CD4-positive, alpha-beta T cell treated with Interleukin-12 subunit alpha and Interleukin-12 subunit beta, for 1 hour (primary cell): Measurements from ENCODE around the gene MAD1L1.
A peak's percentile ranks its signal among the peaks of the same experiment; 100 is the strongest.

Experiments used
- DNase-seq: peaks from one replicate; pipeline ENCODE4 v3.0.0-alpha.2; 2020

Gene MAD1L1

DNA sequence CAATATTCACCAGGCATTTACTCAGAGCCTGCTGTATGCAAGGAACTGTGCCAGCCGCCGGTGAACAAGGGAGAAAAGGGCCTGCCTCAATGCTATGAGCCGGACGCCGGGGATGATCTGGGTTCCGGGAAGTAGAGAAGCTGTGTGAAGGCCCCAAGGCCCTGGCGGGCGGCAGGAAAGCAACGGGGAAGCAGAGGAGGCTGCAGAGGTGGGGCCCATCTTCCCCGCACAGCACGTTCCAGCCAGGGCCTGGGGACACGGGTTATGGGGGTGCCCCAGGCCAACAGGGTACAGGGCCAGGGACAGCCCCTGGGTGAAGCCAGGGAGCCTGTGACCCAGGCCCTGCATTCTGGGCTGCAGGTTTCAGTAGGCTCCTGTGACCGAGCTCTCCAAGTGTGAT lies 179.3 kb downstream of the MAD1L1 start:
- DNase-seq: no peak

DNA sequence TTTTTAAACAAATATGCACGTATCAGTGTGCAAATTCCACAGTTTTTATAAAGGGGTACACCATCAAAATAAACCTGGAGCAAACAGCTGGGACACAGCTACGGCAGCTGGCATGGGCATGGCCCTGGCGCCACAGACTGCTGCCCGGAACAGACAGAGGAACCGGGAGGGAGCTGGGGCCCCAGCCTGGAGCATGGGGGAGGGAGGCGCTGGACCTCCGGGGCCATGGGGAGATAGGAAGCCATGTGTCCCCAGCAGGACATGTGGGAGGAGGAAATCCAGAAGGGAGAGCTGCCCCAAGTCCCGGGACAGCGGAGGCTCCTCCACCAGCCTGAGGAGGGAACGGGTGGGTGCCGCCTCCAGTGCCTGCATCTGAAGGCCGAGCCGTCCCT lies 180.1 kb downstream of the MAD1L1 start:
- no peak for DNase-seq

DNA sequence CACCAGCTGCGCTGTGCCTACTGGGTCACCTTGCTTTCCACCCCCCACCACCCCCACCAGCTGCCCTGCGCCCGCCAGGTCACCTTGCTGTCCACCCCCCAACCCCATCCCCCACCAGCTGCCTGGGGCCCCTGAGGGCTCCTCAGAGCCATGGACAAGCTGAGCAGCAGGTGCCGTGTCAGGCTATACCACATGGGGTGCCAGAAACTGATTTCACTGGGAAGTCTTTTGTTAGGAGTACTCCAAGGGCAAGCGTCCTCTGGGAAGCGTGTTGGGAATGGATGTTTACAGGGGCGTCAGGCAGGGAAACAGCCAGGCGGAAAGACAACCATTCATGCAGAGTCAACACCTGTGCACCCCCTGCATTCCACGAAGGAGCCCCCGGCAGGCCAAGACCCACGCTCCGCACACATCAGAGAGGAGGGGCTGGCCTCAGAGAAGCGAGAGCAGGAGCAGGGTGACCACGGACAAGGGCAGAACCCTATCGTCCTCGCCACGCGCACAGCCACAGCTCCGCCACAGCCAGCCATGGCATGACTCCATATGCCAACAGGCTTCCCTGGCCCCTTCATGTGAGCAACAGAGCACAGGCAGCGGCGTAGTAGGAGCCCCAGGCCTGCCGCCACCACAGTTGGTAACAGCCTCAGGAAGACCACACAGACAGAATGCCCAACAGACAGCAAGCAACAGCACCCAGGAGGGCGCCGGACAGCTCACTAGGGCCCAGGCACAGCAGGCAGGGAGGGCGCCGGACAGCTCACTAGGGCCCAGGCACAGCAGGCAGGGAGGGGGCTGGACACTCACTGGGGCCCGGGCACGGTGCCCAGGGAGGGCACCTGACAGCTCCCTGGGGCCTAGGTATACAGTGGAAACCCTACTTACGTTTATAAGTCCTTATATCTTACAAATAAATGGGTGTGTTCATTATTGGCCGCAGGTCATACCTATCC lies 180.8 kb downstream of the MAD1L1 start:
- DNase-seq: no peak

DNA sequence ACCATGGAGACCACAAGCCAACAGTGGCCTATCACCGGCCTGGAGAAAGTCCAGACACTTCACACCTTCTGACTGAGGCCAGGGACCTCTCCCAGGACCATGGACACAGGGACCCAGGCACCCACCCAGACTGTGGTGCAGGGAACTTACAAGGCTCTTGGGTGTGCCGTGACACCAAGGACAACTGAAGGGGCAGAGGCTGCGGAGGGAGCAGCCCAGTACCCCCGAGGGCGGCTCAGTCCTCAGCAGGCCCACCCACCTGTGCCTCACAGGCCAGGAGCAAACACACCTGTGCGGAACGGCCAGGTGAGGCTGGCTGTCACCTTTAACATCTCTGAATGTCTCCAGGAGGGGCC lies 182.3 kb downstream of the MAD1L1 start:
- no peak for DNase-seq

DNA sequence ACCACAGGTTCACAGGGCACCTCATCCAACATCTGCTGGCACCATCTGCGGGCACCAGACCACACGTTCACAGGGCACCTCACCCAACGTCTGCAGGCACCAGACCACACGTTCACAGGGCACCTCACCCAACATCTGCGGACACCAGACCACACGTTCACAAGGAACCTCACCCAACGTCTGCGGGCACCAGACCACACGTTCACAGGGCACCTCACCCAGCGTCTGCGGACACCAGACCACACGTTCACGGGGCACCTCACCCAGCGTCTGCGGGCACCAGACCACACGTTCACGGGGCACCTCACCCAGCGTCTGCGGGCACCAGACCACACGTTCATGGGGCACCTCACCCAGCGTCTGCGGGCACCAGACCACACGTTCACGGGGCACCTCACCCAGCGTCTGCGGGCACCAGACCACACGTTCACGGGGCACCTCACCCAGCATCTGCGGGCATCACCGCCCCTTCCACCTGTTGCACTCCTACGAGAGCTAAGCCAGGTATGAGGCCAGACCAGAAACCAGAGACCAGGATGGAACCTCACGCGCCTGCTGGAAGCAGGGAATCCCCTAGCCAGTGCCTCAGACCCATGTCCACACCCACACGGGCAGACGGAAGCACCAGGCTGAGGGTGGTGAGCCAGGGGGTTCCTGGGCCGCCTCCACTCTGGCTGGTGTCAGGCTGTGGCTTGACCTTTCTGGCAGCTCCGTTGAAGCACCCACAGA lies 182.8 kb downstream of the MAD1L1 start:
- DNase-seq: peak; percentile 29

DNA sequence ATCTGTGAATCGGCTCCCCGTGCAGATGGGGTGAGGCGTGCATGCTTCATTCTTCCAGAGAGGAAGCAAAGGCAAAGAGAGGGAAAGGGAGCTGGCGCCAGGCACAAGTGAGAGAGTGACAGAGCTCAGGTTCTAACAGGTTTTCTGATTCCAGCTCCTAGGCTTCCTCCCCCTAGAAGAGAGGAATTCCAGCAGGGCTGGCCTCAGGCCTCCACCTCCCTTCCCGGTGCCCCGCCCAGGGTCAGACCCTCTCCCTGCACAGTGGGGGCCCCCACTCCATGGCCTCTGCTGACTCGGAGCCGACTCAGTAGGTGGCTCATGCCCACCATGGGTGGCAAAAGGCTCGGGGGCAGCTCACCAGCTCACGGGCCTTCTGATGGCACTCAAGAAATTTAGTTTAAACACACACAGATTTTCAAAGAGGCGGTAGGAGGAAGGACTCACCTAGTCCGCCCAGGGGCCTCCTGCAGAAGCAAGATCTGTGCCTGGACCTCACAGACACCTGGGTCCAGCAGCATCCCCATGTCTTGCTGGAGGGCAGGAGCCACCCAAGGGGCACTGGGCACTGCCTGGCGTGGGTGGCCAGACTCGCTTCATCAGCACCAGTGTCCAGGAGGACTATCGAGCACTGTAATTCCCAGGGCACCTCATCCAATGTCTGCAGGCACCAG lies 183.5 kb downstream of the MAD1L1 start:
- DNase-seq: no peak

DNA sequence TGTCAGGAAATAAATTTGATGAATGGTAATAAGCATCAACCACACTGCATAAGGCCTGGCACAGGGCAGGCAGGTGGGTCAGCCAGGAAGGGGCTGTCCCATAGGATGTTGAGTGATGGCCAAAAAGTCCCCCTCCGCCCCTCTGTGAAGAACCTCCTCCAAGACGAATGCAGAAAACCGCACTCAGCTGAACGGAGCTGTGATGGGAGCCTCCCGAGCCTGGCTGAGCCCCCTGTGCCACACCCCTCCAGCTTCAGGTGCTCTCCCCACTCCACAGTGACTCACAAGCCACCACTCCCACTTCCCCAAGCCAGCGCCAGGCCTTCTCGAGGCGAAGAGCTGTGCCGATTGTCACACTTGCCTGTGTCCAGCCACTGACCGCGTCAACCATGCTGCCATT lies 184.2 kb downstream of the MAD1L1 start:
- DNase-seq: no peak

DNA sequence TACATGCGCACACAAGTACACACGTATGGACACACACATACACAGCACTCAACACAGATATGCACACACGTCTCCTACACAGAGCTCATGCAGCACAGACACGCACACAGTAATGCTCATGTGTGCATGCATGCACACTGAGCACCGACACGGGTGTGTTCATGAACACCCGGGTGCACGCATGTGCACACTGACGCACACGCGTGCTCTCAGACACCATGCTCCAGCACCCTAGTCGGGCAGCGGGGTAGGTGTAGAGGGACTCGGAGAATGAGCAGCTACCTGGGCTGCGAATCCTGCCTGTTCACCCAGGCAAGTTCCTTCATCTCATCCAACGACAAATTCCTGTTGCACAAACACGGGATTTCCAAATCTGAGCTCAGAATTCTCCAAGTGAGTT lies 184.7 kb downstream of the MAD1L1 start:
- DNase-seq: no peak

DNA sequence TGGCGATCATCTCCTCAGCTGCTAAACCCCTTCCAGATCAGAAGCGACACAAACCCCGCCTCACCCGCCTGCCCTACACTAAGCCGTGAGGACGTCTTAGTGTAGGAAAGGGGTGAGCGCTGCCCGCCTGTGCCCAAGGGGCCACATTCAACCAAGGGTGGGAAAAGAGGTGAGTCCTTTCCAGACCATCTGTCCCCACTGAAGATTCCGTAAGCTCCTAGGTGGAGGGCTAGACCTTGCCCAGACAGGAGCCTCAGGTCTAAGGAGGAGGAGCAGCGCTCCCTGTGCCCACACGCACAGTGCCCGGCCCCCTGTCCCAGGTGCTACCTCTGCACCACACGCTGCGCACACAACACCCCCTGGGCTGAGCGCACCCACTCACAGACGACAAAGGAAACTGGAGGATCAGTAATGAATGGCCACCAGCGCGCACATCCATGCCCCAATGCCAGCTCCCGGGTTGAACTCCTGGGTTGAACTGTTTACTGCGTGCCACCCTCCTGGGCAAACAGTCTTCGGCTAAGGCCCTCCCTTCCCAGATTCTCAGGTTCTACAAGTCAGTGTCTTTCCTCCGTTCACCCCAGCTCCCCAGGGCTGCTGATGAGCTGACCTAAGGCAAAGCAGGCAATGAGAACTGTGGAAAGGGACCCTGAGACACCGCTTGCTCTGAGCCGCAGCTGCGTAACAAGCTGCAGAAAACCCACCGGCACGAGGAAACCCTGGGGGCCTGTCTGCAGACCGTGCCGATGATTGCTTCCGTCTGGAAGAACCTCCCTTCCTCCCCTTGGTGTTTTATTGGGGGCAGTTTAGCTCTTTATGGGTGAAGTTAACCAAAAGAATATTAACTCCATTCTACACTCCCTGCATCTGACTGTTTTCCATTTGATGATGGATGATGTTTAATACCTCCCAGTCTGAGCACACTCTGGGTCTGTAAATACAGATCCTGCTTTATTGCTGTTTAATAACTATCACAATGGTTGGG lies 185.9 kb downstream of the MAD1L1 start:
- no peak for DNase-seq

DNA sequence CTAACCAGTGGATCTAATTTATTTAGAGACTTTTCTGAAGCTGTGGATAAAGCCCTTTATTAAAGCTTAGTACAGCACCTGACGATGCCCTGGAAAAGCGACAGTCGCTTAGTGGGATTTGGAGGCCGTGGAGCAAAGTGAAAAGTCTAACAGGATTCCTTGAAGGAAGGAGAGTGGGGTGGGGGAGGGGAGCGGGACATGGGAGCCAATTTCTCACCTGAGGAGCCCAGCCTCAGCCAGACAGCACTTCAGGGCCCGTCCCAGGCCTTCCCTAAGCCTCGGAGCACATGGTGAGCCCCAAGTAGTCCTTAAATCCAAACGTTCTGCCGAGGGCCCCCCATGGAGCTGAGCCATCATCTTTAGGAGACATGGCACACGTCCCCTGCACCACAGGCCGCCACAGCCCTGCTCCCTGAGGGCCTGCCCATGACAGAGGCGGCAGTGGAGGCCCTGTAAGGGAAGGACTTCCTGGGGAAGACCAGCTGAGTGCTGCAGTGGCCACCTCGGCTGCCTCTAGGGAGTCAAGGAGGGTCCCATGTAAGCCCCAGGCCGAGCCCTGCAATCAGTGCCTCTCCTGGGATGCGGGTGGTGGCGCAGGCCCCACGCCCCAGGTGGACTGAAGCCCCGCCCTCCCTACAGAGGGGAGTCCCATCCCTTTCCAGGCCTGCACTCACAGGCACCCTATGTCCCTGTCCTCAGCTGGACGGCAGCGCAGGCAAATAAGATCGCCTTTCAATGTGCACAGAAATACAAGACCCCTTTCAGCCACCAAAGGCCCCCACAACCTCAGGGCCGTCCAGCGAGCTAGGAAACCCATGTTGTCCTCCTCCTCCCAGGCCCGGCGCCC lies 187.0 kb downstream of the MAD1L1 start:
- DNase-seq: no peak

DNA sequence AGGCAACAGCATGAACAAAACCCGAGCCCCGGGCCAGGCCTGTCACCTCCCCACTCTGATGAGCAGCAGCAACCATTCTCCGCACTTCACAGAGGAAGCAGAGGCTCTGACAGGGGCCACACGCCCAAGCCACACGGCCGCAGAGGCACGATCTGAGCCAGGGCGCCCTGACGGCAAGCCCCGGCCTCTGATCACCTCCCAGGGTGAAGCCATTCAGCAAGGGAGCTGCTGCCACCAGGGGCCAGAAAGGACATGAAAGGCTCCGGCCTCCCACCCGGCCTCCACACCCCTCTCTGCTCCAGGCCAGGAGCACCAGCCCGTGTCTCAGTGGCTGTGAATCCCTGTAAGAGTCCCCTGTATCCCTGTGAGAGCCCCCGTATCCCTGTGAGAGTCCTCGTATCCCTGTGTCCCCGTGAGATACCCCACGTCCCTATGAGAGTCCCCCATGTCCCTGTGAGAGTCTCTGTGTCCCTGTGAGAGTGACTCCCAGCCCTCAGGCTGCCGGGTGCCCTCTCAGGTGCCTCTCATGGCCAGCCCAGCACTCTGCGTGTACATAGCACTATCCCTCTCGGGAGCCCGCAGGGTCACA lies 187.8 kb downstream of the MAD1L1 start:
- DNase-seq: no peak

DNA sequence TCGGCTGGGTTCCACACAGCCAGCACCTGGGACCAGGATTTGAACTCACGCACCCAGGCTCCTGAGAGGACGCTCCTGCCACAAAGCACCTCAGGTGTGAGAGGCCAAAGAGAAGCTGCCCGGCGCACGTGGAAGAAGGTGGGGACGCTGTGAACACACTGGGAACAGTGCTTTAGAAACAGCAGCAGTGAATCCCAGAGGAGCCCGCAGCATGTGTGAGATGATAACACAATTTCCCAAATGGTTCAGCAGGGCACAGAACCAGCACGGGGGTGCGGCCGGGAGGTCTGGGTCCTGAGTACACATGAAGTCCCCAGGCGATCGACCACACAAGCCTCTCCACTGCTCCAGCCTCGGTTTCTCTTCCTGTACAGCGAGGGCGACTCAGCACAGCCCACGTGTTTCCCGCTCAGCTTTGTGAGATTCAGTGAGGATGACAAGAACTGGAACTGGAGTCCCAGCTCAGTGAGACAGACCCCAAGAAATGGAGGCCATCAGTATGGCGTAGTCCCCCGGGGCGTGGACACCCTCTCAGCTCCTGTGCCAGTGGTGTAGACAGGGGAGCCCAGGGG lies 188.3 kb downstream of the MAD1L1 start:
- DNase-seq: no peak

DNA sequence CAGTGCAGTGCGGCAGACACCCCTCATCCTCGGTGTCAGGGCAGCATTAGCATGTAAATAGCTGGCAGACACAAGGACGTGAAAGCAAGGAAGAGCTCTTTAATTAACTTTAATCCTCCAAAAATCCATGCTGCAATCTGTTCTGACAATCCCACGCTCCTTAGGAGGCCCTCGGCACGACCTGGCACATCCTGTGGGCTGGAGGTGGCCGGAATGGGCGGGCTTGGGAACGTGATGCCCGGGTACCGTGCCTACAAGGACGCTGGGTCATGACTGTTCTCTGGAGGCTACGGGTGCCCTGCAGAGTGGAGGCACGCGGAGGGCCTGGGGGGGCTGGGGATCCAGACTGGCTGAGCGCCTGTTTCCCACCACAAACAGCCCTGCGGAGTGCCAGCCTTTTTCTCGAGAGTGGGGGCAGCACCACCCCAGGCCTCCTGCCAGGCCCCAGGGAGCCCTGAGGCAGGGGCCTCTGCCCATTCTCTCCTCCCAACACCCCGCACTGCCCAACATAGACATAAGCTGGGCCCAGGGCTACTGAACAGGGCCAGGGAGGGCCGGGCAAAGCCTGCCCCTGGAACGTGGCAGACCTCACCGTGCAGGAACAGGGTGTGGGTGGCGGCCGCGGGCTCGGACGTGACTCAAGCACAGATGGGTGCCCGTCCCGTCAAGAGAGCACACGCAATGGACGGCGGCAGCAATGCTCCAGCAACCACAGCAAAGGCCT lies 189.3 kb downstream of the MAD1L1 start:
- no peak for DNase-seq

DNA sequence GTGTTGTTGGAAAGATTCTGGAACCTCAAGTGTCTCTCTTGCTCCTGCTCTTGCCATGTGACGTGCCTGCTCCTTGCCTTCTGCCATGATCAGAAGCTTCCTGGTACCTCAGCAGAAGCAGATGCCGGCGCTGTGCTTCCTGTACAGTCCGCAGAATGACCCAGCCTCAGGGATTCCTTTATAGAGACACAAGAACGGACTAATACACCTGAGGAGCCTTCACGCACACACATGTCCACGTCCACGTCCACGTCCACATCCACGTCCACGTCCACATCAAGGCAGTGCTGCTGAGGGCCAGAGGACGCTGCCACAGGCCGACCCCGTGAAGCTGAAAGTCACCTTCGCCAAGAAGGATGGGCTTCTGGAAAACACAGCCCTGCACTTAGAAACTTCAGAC lies 190.1 kb downstream of the MAD1L1 start:
- no peak for DNase-seq

DNA sequence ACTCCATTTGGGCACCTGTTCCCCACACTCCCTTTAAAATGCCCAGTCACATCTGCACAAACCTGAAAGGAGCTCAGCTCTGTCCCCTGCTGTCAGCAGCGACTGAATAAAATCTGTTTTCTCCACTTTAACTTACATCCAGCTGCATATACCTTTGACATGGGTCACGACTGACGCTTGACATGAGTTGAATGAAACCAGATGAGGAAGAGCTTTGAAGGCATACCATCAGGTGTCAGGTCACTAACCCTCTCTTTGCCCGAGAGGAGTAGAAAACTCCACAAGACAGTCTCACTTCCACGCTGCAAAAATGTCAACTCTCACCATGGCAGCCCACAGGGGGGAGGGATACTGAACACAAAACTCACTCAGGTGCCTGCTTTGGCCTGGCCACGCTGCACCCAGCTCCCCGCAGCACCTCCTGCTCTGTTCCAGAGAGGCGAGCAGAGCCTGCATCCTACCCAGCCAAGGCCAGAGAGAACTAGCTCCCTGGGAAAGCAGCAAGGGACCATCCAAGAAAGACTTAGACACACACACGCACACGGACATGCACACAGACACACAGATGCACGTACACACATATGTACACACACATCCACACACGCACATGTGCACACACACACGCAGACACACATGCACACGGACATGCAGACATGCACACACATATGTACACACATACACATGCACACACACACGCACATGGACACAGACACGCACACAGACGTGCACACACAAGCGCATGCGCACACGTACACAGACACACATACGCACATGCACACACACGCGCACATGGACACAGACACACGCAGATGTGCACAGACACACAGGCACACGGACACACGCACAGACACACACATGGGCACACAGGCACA lies 191.0 kb downstream of the MAD1L1 start:
- no peak for DNase-seq

DNA sequence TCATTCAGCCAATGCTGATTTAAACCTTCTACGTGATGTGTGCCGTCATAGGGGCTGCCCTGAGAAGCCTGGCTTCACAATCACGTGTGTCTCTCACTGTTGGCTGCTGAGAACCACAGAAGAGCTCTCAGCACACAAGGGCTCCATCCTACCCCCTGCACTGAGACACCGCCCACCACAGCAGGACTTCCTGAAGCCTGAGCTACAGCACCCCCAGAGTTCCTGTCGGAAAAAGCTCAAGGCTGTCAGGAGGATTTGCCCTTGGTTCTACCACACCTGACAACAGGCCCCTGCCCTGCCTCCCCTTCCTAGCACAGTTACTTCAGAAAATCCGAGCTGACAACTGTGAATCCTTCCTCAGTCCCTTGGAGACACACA lies 191.9 kb downstream of the MAD1L1 start:
- no peak for DNase-seq

DNA sequence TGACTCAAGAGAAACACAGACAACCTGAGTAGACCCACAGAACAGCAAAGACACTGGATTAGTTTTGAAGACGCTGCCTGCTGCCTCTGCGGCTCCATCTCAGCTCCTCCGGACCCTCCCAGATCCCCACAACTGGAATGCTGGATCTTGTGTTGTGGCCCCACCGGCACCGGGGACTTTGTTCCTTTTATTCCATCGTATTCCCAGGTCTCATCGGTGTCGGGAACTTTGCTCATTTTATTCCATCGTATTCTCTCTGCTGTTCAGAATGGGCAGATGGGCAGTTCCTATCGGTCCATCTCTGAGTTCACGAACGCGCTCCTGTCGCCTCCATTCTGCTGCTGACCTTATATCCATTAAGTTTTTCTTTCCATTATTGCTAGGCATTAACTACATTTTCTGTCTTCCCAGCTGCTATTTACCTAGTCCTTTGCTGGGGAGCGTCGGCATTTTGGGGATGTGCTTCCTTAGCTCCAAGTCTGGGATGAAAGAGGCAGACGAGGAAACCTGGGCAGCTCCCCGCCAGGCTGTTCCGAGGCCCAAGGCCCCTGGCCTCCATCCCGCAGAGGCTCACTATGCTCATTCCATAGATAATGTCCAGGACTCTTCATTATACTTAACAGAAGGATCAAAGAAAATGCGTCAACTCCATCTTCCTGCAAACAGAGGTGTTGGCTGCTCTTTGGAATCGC lies 192.4 kb downstream of the MAD1L1 start:
- DNase-seq: no peak

DNA sequence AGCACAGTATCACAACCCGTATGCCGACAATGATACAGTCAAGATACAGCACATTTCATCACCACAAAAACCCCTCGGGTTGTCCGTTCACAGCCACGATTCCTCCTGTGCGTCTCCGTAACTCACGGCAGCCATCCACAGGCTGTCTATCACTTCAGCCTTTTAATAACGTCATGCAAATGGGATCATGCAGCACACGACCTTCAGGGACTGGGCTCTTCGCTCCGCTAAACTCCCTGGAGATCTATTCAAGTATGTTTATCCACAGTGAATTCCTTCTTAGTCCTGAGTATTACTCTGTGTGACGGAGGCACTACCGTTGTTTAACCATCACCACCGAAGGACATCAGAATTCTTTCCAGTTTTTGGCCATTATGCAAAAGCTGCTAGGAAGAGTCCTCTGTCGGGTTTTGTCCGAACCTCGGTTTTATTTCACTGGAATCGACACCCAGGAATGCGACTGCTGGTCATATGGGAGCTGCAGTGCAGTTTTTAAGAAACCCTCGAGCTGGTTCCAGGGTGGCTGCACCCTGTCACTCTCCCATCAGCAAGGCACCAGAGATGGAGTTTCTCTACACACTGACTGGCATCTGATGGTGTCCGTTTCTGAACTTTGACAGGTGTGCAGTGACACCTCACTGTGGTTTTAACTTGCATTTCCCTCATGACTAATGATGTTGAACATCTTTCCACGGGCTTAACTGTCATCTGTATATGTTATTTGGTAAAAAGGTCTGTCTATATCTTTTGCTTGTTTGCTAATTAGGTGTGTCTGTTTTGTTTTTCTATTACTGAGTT lies 193.6 kb downstream of the MAD1L1 start:
- peak; percentile 22 for DNase-seq
